ENCODE measurements around the gene HSP90AB1.

DNA sequence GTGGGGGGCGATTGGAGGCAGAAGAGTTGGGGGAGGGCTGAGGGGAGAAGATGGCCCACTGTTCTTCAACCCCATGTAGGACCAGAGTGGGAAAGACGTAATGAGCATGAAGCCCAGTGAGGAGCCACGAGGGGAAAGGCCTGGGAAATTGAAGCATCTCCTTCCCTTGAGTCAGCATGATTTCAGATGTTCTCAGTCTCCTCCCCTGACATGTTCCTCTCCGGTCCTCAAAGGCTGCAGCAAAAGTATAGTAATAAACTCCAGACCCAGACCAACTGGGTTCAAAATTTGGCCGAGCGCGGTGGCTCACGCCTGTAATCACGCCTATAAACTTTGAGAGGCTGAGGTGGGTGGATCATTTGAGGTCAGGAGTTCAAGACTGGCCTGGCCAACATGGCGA lies 20.4 kb downstream of the HSP90AB1 start:
- TF ChIP-seq, protein P1, sequence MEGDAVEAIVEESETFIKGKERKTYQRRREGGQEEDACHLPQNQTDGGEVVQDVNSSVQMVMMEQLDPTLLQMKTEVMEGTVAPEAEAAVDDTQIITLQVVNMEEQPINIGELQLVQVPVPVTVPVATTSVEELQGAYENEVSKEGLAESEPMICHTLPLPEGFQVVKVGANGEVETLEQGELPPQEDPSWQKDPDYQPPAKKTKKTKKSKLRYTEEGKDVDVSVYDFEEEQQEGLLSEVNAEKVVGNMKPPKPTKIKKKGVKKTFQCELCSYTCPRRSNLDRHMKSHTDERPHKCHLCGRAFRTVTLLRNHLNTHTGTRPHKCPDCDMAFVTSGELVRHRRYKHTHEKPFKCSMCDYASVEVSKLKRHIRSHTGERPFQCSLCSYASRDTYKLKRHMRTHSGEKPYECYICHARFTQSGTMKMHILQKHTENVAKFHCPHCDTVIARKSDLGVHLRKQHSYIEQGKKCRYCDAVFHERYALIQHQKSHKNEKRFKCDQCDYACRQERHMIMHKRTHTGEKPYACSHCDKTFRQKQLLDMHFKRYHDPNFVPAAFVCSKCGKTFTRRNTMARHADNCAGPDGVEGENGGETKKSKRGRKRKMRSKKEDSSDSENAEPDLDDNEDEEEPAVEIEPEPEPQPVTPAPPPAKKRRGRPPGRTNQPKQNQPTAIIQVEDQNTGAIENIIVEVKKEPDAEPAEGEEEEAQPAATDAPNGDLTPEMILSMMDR (IDR thresholded peaks at IDR 0.05; ENCODE audit: poor library complexity), result no peak
- TF ChIP-seq EZH2 (IDR thresholded peaks at IDR 0.05; ENCODE audit: borderline replicate concordance) (no peak), EZH2phosphoT487 (IDR thresholded peaks at IDR 0.05; ENCODE audit: low read depth, severe bottlenecking, unreplicated experiment) (no peak)

All from hepatocyte (in vitro differentiated cells).